OCI-LY7 (cell line): ENCODE results near the gene CTNND2. TPM values are rescaled to one million over a fixed set of nuclear protein-coding genes. Genes with fewer than 3 reads are reported as not detected.

Experiments
- BruUV-seq: library from RNA; stranded (reverse); fragments of 400-500 nt; replicated peaks from 2 replicates; lab custom pipeline; 2021; lab: Mats Ljungman, UMichigan
- CTCF ChIA-PET: fragments of 300-600 bp; sonication (Branson Sonifier 250); formaldehyde crosslinking; loops from one replicate; lab custom pipeline; 2022; ENCODE audit warnings: antibody characterized with exemption; ENCODE audit not compliant: unreplicated experiment; lab: Charles Lee
- POLR2A ChIA-PET: fragments of 300-600 bp; sonication (Branson Sonifier 250); formaldehyde crosslinking; loops from one replicate; lab custom pipeline; 2022; ENCODE audit warnings: antibody characterized with exemption; lab: Charles Lee
- DNase-seq: peaks from one replicate; pipeline ENCODE4 v3.0.0-alpha.2; 2015; ENCODE audit warnings: low spot score
- H2AFZ ChIP-seq: fragments of 200-600 bp; sonication (generic), shearing (Covaris generic); 2 replicates; pipeline ENCODE4 v1.6.1; 2014; ENCODE audit warnings: mild to moderate bottlenecking, antibody characterized with exemption, low read length, moderate library complexity
- H3K27ac ChIP-seq: fragments of 200-600 bp; sonication (generic); 2 replicates; pipeline ENCODE4 v1.5.1; 2014; ENCODE audit warnings: mixed run types, low read depth, mild to moderate bottlenecking, moderate library complexity, low read length, inconsistent platforms; ENCODE audit not compliant: poor library complexity, severe bottlenecking
- H3K36me3 ChIP-seq: fragments of 200-600 bp; sonication (generic); 2 replicates; pipeline ENCODE4 v1.6.1; 2014; ENCODE audit warnings: mild to moderate bottlenecking, antibody characterized with exemption, low read length, moderate library complexity, mixed read lengths; ENCODE audit not compliant: insufficient read depth
- H3K4me1 ChIP-seq: fragments of 200-600 bp; sonication (generic); 2 replicates; pipeline ENCODE4 v1.5.1; 2014; ENCODE audit warnings: mild to moderate bottlenecking, low read length; ENCODE audit not compliant: insufficient read depth, poor library complexity, severe bottlenecking
- H3K4me2 ChIP-seq: fragments of 200-600 bp; sonication (generic); 2 replicates; pipeline ENCODE4 v1.6.1; 2014; ENCODE audit warnings: mild to moderate bottlenecking, low read length
- H3K4me3 ChIP-seq: fragments of 200-600 bp; sonication (generic); 2 replicates; pipeline ENCODE4 v1.5.1; 2014; ENCODE audit warnings: mild to moderate bottlenecking, low read depth, low read length; ENCODE audit not compliant: poor library complexity, severe bottlenecking
- H3K79me2 ChIP-seq: fragments of 200-600 bp; sonication (generic); 2 replicates; pipeline ENCODE4 v1.6.1; 2016; ENCODE audit warnings: low read depth, mild to moderate bottlenecking, low read length, moderate library complexity, mixed read lengths; ENCODE audit not compliant: insufficient read depth
- H3K9me2 ChIP-seq: fragments of 200-600 bp; sonication (generic); 2 replicates; pipeline ENCODE4 v1.6.1; 2016; ENCODE audit warnings: mild to moderate bottlenecking, low read length, mixed read lengths; ENCODE audit not compliant: insufficient read depth
- H3K9me3 ChIP-seq: fragments of 200-600 bp; sonication (generic); 2 replicates; pipeline ENCODE4 v1.6.1; 2014; ENCODE audit warnings: mild to moderate bottlenecking, mixed run types, low read length, mixed read lengths
- H4K20me1 ChIP-seq: fragments of 200-600 bp; sonication (generic); 2 replicates; pipeline ENCODE4 v1.6.1; 2014; ENCODE audit warnings: mild to moderate bottlenecking, antibody characterized with exemption, low read length, moderate library complexity, mixed read lengths; ENCODE audit not compliant: insufficient read depth
- CTCF ChIP-seq: fragments of 200-600 bp; sonication (generic); conservative IDR thresholded peaks from 2 replicates; pipeline ENCODE4 v1.5.1; 2014; ENCODE audit warnings: mild to moderate bottlenecking, antibody characterized with exemption, low read length, moderate library complexity, mixed read lengths
- EZH2phosphoT487 ChIP-seq: fragments of 200-600 bp; sonication (generic); IDR thresholded peaks from 2 replicates; pipeline ENCODE4 v1.6.1; 2018; ENCODE audit warnings: low read depth, borderline replicate concordance, mild to moderate bottlenecking, mixed run types, antibody characterized with exemption, low read length, moderate library complexity, mixed read lengths
- intact Hi-C: fragments of 100-400 bp; cut with micrococcal nuclease; formaldehyde crosslinking; loops from one replicate; pipeline ENCODE4 v1.10.0; 2022; ENCODE audit not compliant: unreplicated experiment
- total RNA-seq, 2 experiments: library from RNA; depleted of rRNA in 1 of 2; stranded (reverse); fragments of >200 nt in 1 of 2; shearing (Covaris generic) in 1 of 2; gene quantifications; 2 replicates each; pipeline ENCODE4 v1.2.3, GENCODE V29; 2014 to 2022

Gene CTNND2
- total RNA-seq, 2 experiments from 2014 or later, result not detected

- Histone ChIP-seq H3K4me3 (no peak overlapping the region), H4K20me1 (no peaks in the 10 kb centered on the region), H3K9me2 (no peaks in the 10 kb centered on the region), H3K79me2 (no peaks in the 10 kb centered on the region), H3K4me2 (no peak overlapping the region), H3K4me1 (no peaks in the 10 kb centered on the region), H3K9me3 (no peaks in the 10 kb centered on the region), H3K27ac (no peak overlapping the region), H2AFZ (no peak overlapping the region), H3K36me3 (no peaks in the 10 kb centered on the region)
- DNase-seq, result no peak
- POLR2A ChIA-PET, result no interaction called here
- TF ChIP-seq EZH2phosphoT487 (no peak), CTCF (no peak)
- no TSS peak for BruUV-seq
- CTCF ChIA-PET, result no interaction called here
- intact Hi-C loops, result no loop called here
Measured at GRCh38 chr5:11733840-11734192, 170.4 kb downstream of the CTNND2 start.

- H3K4me2 ChIP-seq, result no peak overlapping the region
Measured at GRCh38 chr5:11733185-11733839, 170.9 kb downstream of the CTNND2 start.

More at GRCh38 chr5:11733185-11733839, 170.9 kb downstream of the CTNND2 start:
- Histone ChIP-seq H4K20me1 (no peaks in the 10 kb centered on the region), H3K9me2 (no peaks in the 10 kb centered on the region), H3K36me3 (no peaks in the 10 kb centered on the region), H3K4me3 (no peak overlapping the region), H3K27ac (no peak overlapping the region), H3K9me3 (no peaks in the 10 kb centered on the region), H3K4me1 (no peaks in the 10 kb centered on the region), H2AFZ (no peak overlapping the region), H3K79me2 (no peaks in the 10 kb centered on the region)
- CTCF ChIA-PET, result no interaction called here
- no peak for TF ChIP-seq CTCF
- TF ChIP-seq EZH2phosphoT487, result no peak
- POLR2A ChIA-PET, result no interaction called here
- no peak for DNase-seq
- intact Hi-C loops, result no loop called here
- no TSS peak for BruUV-seq
